ENCODE data around the gene JAZF1.

JAZF1 gene

GRCh38 chr7:28013441-28013840 lies 167.2 kb downstream of the JAZF1 start:
- DNase-seq: no peak
- no peaks in the 10 kb centered on the region for H3K27me3 ChIP-seq (replicated peaks)
- in situ Hi-C loops (cut with HindIII; ENCODE audit: low pct_ligation_motif_present, low sequenced_read_pairs): no loop called here

GRCh38 chr7:28013019-28013418 lies 167.6 kb downstream of the JAZF1 start:
- Histone ChIP-seq H3K27ac (no peak overlapping the region), H3K27me3 (replicated peaks) (no peaks in the 10 kb centered on the region), H3K36me3 (replicated peaks) (no peaks in the 10 kb centered on the region), H3K4me3 (ENCODE audit: low read depth, low read length) (no peak overlapping the region)
- DNase-seq: no peak
- in situ Hi-C loops (cut with HindIII; ENCODE audit: low pct_ligation_motif_present, low sequenced_read_pairs): no loop called here
- TF ChIP-seq CTCF (IDR thresholded peaks at IDR 0.05; ENCODE audit: low read depth, low read length, missing control alignments): no peak

More at GRCh38 chr7:28013441-28013840, 167.2 kb downstream of the JAZF1 start:
- H3K27ac ChIP-seq: no peak overlapping the region
- H3K4me3 ChIP-seq (ENCODE audit: low read depth, low read length): no peak overlapping the region
- no peak for TF ChIP-seq CTCF (IDR thresholded peaks at IDR 0.05; ENCODE audit: low read depth, low read length, missing control alignments)
- no peaks in the 10 kb centered on the region for H3K36me3 ChIP-seq (replicated peaks)

- DNase-seq: no peak
- no peaks in the 10 kb centered on the region for H3K27me3 ChIP-seq (replicated peaks)
- H3K4me3 ChIP-seq (ENCODE audit: low read depth, low read length): no peak overlapping the region
- in situ Hi-C loops (cut with HindIII; ENCODE audit: low pct_ligation_motif_present, low sequenced_read_pairs): no loop called here
- H3K36me3 ChIP-seq (replicated peaks): no peaks in the 10 kb centered on the region
- no peak overlapping the region for H3K27ac ChIP-seq
- TF ChIP-seq CTCF (IDR thresholded peaks at IDR 0.05; ENCODE audit: low read depth, low read length, missing control alignments): no peak
Observed at GRCh38 chr7:28008911-28009310, 171.7 kb downstream of the JAZF1 start.

DNA sequence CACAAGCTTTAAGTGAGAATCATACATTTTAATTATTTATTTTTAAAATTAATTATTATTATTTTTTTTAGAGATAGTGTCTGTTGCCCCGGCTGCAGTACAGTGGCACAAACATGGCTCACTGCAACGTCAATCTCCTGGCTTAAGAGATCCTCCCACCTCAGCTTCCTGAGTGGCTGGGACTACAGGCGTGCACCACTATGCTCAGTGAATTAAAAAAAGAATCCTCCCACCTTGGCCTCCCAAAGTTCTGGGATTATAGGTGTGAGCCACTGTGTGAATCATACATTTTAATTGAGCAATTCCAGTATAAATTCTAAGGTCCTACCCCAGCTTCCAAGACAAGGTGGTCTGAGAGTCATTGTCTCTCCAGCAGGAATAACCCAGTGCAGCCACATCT lies 172.4 kb downstream of the JAZF1 start:
- H3K4me3 ChIP-seq (ENCODE audit: low read depth, low read length): no peak overlapping the region
- in situ Hi-C loops (cut with HindIII; ENCODE audit: low pct_ligation_motif_present, low sequenced_read_pairs): no loop called here

GRCh38 chr7:28006491-28006890 lies 174.1 kb downstream of the JAZF1 start:
- Histone ChIP-seq H3K36me3 (replicated peaks) (no peaks in the 10 kb centered on the region), H3K27ac (no peak overlapping the region), H3K27me3 (replicated peaks) (no peaks in the 10 kb centered on the region), H3K4me3 (ENCODE audit: low read depth, low read length) (no peak overlapping the region)
- DNase-seq: no peak
- TF ChIP-seq CTCF (IDR thresholded peaks at IDR 0.05; ENCODE audit: low read depth, low read length, missing control alignments): no peak
- in situ Hi-C loops (cut with HindIII; ENCODE audit: low pct_ligation_motif_present, low sequenced_read_pairs): no loop called here

More for the DNA sequence above, 172.4 kb downstream of the JAZF1 start:
- no peak for TF ChIP-seq CTCF (IDR thresholded peaks at IDR 0.05; ENCODE audit: low read depth, low read length, missing control alignments)
- Histone ChIP-seq H3K27ac (no peak overlapping the region), H3K36me3 (replicated peaks) (no peaks in the 10 kb centered on the region), H3K27me3 (replicated peaks) (no peaks in the 10 kb centered on the region)
- no peak for DNase-seq

- H3K36me3 ChIP-seq (replicated peaks): no peaks in the 10 kb centered on the region
- no peak overlapping the region for H3K27ac ChIP-seq
- H3K27me3 ChIP-seq (replicated peaks): no peaks in the 10 kb centered on the region
- DNase-seq: no peak
- in situ Hi-C loops (cut with HindIII; ENCODE audit: low pct_ligation_motif_present, low sequenced_read_pairs): no loop called here
- H3K4me3 ChIP-seq (ENCODE audit: low read depth, low read length): no peak overlapping the region
- no peak for TF ChIP-seq CTCF (IDR thresholded peaks at IDR 0.05; ENCODE audit: low read depth, low read length, missing control alignments)
Observed at GRCh38 chr7:28005847-28006231, 174.8 kb downstream of the JAZF1 start.

Data from brain microvascular endothelial cell (primary cell).